GM21529 (cell line): Measurements from ENCODE around the gene RNF152.
A peak's percentile ranks its signal among the peaks of the same experiment; 100 is the strongest.

ENCODE experiments used
- ATAC-seq: cut with Tn5 transposase; IDR thresholded peaks from one replicate; pipeline ENCODE4 v1.9.1; 2021; ENCODE audit not compliant: unreplicated experiment

RNF152 gene

DNA sequence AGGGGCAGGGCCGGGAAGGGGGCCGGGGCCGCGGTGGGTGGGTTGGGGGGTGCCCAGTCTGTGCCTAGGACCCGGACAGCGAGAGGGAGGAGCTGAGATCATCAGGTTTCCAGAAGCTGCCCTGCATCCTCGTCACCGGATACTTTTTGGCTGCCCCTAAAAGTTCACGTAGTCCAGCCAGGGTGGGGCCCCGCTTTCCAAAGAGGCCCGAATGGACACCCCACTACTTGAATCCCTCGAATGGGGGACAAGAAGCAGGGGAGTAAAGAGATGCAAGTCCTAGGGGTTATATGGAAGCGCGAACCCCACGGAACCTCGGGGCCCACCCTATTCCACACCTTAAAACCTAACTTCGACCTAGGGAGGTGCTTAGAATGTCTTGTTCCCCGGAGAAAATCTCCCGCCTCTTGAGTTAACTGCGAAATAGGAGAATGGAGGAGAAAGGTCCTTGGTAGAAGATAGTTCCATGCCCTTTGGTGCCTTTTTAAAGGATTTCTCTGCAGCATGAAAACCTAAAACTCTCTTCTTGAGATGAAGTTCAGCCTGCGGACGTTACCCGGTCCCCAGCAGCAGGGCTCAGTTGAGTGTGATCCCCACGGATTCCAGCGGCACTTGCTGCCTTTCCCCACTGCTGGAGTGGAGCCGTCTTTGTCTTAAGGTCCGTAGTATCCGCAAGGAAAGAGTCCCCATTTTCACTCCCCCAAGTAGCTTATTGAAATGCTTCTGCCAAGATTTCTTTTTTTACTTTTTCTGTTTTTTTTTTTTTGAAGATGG lies 2.1 kb upstream of the RNF152 start:
- ATAC-seq = no peak

DNA sequence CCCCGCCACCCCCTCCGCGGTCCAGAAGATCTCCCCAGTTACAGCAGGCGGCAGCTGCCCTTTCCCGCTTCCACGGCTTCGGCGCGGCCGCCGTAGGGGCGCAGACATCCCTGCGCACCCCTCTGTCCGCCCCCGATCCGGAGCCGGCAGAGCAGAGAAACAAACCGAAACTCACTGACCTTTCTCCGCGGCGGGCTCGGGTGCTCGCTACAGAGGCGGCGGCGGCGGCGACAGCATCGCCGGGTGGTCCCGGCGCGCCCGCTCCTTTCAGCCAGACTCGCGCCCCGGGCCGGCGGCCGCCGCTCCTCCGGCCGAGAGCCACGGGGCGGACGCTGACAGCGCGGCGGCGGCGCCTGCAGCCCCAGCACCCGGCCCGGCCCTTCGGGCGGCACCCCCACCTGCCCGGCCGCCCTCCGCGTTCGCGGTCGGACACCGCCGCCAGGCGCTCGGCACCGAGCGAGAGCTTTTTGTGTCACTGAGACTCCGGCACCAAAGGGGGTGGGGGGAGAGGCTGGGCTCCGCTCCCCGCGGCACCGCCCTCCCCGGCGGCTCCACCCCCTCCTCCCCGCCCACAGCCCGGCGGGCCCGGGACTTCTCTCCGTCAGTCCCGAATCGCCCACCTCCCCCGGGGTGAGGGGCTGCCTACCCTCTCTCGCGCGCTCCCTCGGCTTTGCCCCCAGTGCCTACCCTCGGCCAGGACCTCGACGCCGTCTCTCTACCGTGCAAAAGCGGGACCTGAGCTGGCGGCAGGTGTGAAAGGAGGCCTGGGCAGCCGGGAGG lies 1.4 kb upstream of the RNF152 start:
- ATAC-seq = peak; percentile 88

DNA sequence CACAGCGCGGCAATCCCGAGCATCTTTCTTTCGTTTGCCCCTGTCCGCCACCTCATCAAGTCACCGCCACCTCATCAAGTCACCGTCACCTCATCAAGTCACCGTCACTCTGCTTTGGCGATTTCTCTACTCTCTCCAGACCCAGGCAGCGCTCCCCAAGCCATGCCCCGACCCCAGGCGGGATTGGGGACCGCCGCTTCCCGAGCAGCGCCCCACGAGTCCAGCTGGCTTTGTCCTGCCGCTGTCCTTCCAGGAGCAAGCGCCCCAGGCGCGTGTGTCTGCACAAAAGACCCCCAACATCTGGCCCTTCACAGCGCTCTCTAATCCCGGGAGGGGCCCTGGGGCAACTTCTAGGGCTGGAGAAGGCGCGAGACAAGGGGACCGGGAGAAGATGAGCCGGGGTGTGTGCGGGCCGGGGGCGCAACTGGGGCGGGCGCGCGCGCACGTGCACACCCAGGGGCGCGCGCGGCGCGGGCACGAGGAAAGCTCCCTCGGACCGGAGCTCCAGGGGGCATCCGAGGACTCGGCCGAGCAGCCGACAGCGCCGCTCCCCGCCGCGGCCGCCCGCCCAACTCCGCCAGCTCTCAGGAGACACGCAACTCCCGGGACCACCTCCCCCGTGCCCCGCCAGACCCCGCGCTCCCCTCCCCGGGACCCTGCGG lies 633 bp upstream of the RNF152 start:
- peak; percentile 15 for ATAC-seq

DNA sequence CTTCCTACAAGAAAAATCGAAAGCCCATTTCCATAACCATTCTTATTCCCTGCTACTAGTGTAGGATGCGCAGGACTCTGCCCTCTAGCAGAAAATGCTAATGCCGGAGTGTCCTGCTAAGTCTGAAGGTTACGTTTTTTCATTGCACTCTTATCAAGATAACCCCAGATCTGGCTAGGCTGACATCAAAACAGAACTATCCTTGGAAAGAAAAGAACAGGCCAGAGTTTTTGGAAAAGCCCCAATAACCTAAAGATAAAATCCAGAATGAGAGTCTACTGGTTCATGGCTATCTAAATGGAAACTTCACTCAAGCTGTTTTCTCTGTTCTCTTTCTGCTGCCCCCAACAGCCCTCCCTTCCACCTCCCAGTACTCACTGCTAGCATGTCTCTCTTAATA lies 913 bp downstream of the RNF152 start:
- ATAC-seq = no peak

DNA sequence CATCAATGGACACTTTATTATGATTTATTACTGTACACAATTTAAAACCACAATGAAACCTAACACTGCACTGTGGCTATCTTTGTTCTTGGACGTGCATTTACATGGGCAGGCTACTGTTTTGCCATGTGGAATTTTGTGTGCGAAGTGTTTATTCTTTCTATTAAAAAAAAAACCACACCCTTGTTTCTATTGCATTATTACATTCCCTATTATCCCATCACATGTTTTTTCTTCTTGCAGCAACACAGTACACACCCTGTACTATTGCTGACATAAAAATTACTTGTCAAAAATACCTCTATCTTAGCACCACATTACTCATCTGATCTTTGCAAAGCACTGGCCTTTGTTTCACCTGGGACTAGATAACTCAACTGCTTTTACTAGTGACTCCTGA lies 1.5 kb downstream of the RNF152 start:
- ATAC-seq = no peak

DNA sequence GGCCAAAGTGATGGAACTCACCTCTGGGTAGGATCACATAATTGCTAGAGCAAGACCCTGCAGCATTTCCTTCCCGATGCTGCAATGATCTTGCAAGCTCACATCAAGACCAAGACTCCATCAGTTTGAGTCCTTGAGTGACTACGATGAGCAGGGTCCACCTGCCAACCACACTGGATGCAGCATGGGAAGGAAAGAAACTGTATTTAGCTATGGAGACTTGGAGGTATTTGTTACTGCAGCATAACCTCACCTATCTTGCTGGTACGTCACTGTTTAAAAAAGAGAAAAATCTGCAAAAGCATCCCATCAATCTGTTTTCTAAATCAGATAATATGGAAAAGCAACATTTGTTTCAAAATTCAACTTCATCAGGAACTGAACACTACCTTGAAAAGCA lies 2.5 kb downstream of the RNF152 start:
- no peak for ATAC-seq

DNA sequence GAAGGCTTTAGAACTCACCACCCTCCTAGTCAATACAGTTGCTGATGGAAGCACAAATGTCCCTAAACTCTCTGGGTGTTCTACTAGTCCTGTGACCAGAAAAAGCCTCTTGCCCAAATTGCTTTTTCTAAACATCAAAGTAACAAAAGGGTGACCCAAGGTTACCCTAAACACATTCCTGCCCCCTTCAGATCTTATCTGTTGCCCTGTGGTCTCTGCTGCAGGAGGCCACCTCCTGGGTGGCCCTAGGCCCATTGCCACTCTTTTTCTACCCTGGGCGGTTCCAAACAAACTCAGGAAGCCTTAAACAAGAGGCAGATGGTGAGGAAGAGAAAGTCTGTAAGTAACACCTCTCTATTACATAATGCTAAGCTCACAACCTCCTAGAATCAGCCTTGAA lies 3.3 kb downstream of the RNF152 start:
- ATAC-seq = no peak

DNA sequence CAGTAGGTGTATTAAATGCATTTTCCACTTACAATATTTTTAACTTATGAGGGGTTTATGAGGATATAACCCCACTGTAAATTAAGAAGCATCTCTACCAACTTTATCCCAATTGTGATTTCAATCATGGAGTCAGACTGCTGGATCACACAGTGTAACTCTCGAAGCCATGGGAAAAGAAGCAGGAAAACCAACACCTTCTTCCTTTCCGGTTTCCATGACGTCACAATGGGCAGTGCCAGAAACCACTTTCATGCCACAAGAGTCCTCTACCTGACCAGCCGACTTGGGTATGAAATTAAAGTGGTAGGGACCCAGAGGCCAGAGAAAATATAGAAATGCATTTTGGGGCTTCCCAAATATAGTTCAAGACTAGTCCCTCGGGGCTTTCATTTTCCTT lies 4.2 kb downstream of the RNF152 start:
- ATAC-seq = no peak

DNA sequence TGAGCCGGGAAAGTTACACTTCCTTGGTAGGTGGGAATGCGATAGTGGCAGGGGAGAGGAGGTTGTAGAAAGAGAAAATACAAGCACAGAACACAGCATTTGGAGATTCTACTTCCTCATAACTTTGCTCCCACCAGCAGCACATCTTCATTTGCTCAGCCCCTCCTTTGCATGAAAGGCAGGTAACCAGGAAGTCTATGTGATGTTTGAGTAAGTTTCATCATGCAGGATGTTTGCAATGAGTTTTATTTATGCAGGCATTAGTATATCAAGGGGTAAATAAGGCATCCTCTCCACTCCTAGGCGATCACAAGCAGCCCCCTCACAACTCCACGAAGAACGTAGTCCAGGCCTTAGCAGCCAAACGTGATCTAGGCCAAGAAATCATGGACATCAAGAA lies 5.0 kb downstream of the RNF152 start:
- no peak for ATAC-seq

DNA sequence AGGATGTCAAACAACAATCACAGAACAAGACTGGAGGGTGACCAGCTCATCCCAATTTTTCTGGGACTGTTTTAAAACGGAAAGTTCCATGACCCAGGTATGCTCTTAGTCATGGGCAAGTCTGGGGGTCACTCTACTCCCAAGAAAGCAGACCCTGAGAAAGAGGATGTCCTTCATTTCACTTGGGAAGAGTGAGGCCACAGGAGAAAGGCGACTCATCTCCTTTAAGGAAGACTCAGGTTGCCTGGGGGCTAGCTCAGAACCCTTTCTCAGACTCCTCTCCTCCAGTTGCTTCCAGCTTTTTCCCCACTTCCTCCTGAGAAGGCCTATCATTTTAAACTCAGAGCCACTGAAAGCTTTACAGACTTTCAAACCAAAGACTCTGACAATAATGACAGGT lies 9.3 kb downstream of the RNF152 start:
- no peak for ATAC-seq

DNA sequence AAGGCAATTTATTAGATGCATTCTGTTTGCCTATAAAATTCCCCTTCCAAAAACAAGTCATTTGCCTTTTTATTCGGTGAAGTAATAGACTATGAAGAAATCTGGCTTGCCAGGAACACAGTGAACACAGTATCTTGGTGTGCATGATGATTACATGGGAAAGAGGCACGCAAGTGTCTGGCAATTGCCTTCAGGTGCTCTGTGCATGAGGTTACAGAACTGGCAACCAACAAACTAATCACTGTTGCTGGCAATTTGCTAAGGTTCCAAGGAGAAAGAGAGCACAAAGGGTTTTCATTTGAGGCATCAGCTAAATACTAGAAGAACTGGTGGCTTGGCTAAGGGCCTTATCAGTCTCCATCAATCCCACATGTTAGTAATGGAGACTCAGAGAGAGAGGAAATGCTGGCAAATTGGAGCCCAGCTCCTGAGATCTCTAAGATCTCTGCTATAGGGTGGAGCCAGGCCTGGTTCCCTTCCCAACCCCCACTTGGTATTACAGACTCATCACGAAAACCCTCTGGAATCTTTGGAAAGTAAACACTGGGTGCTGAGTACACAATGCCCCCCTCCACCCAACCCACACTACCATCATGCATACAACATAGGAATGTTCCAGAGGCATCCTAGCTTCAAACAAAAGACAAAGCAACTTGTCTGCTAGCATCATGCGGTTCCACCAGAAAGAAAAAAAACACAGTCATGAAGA lies 10.4 kb downstream of the RNF152 start:
- ATAC-seq = no peak

DNA sequence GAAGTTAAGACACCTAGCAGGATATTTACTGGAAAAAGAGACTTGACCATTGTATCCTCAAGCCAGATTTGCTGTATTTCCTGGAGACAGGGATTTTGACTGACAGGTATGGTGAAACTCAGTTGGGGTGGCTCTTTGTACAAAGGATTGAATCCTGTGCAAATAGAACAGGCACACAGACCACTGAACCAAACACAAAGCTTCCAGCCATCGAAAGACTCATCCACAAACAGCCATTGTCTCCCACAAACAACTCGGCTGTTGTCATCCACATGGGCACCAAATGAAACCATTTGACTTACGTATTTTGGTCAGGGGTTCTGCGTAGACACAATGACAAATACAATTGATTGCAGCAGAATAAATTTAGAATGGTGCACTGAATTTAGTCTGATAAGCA lies 15.9 kb downstream of the RNF152 start:
- no peak for ATAC-seq

DNA sequence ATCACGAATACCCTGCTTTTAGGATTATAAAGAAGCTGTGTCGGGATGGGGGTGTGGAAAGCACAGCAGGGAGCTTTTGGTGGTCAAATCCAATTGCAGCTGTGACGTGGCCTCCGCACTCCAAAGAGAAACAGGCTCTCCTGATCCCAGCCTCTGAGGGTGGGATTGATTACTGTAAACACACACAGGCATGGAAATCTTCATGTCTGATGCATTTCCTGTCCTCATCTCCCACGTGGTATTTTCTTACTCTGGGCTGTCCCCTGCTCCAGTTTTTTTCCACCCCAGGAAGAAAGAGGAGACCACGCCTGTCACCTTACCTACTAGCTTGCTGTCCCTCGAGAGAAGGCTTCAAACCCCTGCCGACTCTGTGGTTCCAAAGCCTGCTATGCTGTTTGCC lies 22.7 kb downstream of the RNF152 start:
- ATAC-seq = no peak

DNA sequence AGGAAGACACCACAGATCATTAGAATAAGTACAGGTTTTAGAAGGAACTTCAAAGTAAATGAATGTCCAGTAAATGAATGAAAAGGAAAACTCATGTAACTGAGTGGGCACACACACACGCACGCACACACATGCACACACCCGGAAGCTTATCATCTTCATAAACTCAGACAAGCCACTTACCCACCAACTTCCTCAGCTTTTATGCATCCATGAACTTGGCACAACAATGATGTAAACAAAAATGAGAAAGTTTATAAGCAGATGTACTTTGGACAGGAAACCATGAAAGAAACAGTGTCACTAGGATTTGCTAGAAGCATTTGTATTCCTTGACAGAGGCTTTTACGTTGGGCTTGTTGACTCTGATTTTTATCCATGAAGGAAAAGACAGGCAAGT lies 23.2 kb downstream of the RNF152 start:
- no peak for ATAC-seq

DNA sequence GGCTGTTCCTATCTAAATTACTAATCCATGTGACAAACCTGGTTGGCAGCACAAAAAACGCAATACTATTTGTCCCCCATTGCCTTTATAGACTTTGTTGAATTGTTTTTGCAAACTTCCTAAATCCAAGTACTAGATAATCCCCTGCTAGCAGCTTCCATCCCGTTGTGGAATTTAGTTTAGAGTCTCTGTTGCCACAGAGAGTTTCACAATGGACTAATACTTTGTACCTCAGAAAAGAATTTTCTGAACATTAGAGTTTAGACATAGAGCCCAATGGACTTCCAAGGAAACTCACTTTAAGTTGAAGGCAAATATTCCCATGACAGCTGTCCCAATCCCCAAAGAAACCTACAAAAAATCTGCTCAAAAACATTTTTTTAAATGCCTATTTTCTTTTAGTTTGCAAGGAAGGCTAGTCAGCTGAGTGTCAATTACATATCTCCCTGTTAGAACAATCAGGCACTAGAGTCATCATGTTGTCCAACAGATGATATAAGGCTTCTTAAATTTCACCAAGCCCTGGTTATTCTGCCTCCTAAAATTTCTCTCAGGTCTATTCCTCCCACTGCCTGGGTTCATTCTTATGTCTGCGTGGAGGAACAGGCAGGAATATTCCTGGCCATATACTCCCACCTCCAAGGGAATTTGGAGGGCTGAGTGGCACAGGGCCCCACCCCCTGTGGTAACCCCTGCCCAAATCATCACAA lies 27.2 kb downstream of the RNF152 start:
- ATAC-seq = no peak

DNA sequence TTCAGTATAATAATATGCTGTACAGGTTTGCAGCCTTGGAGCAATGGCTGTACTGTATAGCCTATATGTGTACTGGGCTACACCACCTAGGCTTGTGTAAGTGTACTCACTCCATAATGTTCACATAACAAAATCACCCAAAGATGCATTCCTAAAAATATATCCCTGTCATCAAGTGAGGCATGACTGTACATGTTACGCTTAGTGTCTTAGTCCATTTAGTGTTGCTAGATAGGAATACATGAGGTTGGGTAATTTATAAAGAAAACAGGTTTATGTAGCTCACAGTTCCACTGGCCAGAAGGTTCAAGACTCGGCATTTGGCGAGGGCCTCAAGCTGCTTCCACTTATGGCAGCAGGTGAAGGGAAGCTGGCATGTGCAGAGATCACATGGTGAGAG lies 31.4 kb downstream of the RNF152 start:
- ATAC-seq = no peak

DNA sequence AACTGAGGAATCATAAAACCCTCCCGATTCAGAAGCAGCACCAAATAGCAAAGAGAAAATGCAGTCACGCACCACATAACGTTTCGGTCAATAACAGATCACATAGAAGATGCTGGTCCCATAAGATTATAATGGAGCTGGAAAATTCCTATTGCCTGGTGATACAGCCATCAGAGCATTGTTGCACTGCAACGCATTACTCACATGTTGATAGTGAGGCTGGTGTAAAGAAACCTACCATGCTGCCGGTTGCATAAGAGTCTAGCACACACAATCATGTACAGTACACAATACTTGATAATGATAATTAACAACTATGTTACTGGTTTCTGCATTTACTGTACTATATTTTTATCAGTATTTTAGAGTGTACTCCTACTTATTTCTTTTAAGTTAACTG lies 32.5 kb downstream of the RNF152 start:
- ATAC-seq = no peak

DNA sequence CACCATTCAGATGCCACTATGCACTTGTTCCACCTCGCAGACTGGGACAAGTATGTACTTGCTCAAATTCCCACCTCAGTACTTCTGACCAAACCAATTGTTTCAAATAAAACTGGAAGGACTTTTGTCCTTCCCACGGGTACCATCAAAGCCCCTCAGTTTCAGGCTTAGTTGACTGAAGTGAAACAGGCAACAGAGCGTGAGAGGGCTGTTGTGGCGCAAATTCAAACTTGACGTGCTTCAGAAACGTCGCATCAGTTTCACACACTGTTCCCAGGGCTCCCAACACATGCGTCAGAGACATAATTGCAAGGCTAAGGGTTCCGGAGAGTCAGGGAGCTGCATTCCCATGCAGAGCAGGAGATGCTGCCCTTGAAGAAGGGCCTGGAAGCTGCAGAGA lies 33.7 kb downstream of the RNF152 start:
- no peak for ATAC-seq

DNA sequence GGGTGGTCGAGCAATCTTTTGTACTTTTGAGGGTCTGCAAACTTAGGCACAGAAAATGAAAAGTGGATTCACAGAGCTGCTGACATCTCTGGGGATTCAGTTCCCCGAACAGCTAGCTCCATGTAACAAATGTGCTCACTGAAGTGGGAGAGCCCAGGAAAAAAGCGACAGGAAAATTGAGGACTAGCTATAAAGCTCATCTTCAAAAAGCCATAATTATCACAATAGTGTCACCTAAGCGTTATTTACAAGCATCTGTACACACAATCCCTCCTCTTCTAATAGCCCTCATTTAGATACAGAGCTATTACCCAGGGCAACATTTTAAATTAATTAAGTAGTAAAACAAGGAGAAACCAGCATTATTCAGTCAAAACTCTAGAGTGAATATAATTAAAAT lies 36.1 kb downstream of the RNF152 start:
- ATAC-seq = no peak

DNA sequence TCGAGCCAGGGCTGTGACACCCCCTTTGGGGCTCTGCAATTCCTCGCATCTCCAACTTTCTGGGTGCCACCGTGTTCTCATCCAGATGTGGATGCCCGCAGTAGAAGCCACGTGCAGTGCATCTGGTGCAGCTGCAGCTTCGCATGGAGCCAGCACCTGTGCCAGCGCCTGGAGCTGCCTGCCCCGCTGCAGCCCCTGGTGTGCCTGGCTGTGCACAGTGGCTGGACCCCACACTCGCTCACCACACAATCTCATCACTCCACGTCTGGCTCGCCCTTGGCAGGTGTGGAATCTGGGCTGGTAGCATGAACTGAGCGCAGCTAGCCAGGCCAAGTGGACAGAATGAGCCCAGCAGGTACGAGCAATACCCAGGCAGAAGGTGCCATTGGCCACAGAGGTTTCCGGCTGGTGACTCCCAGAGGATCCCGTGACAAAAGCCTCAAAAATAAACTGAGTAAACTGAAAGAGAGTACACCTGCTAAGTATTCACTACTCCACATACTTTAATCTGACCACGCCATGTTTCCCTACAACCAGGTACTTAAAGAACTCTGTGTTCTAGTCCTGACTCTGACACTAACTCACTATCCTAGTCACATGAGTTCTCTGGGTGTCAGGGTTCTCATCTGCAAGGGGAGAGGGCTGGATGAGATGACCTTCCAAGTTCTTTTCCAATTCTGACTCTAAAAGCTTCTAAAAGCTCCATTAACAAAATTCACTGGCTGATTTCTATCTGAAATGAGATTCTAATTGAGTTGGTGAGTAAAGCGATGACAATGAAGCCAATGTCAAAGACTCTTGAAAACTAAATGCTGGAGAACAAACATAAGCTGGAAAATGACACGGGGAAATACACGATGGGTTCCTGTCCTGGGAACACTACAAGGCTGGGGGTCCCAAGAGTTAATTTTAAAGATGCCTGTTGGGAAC lies 37.1 kb downstream of the RNF152 start:
- ATAC-seq = no peak
